WTC11 (cell line): ENCODE results near the gene PROSER2. TPM values are rescaled to one million over a fixed set of nuclear protein-coding genes. Genes with fewer than 3 reads are reported as not detected.

ENCODE experiments used
- ATAC-seq: fragments of 200-7000 bp; cut with Tn5 transposase; 2 replicates; pipeline ENCODE4 v1.10.0; 2021; ENCODE audit warnings: mild to moderate bottlenecking, moderate library complexity
- CTCF ChIA-PET: fragments of 300-600 bp; sonication (Branson Sonifier 250); formaldehyde crosslinking; loops from one replicate; lab custom pipeline; 2021; ENCODE audit warnings: antibody characterized with exemption; lab: Charles Lee
- POLR2A ChIA-PET: fragments of 350-600 bp; sonication (Branson Sonifier 250); formaldehyde crosslinking; loops from one replicate; lab custom pipeline; 2021; ENCODE audit warnings: antibody characterized with exemption; lab: Charles Lee
- DNase-seq: peaks from one replicate; pipeline ENCODE4 v3.0.0; 2021; ENCODE audit warnings: low spot score
- H3K27ac Mint-ChIP-seq: 2 replicates; pipeline ENCODE4 v1.8.0; 2021; ENCODE audit warnings: mixed read lengths
- H3K27me3 Mint-ChIP-seq: 2 replicates; pipeline ENCODE4 v1.8.0; 2021; ENCODE audit warnings: low read depth, mild to moderate bottlenecking, moderate library complexity, mixed read lengths
- H3K36me3 Mint-ChIP-seq: 2 replicates; pipeline ENCODE4 v1.8.0; 2021; ENCODE audit warnings: mixed read lengths
- H3K4me1 Mint-ChIP-seq: 2 replicates; pipeline ENCODE4 v1.8.0; 2022; ENCODE audit warnings: mixed read lengths
- H3K4me3 Mint-ChIP-seq: 2 replicates; pipeline ENCODE4 v1.8.0; 2021; ENCODE audit warnings: mild to moderate bottlenecking, moderate library complexity, mixed read lengths
- H3K9me3 Mint-ChIP-seq: 2 replicates; pipeline ENCODE4 v1.8.0; 2021; ENCODE audit warnings: mixed read lengths
- ELF4 ChIP-seq: sonication (generic); formaldehyde crosslinking; IDR thresholded peaks from 2 replicates; pipeline ENCODE4 v1.8.1; 2022; ENCODE audit warnings: low read depth, mild to moderate bottlenecking, moderate library complexity, missing genetic modification reagents
- ESRRA ChIP-seq: sonication (generic); formaldehyde crosslinking; IDR thresholded peaks from 2 replicates; pipeline ENCODE4 v1.8.1; 2022; ENCODE audit warnings: mild to moderate bottlenecking, missing genetic modification reagents, borderline replicate concordance
- FOXK1 ChIP-seq: sonication (generic); formaldehyde crosslinking; IDR thresholded peaks from 2 replicates; pipeline ENCODE4 v1.8.0; 2022; ENCODE audit warnings: mild to moderate bottlenecking, moderate library complexity, missing genetic modification reagents
- GABPB1 ChIP-seq: sonication (generic); formaldehyde crosslinking; IDR thresholded peaks from 2 replicates; pipeline ENCODE4 v1.8.1; 2023; ENCODE audit warnings: mild to moderate bottlenecking, missing genetic modification reagents
- JAZF1 ChIP-seq: fragments of 250-450 bp; sonication (Bioruptor Pico); IDR thresholded peaks from 2 replicates; pipeline ENCODE4 v1.9.0; 2021; ENCODE audit warnings: moderate library complexity, mild to moderate bottlenecking, inconsistent platforms
- JUN ChIP-seq: sonication (generic); formaldehyde crosslinking; IDR thresholded peaks from 2 replicates; pipeline ENCODE4 v1.8.0; 2023; ENCODE audit warnings: mild to moderate bottlenecking, missing genetic modification reagents
- KAT7 ChIP-seq: sonication (generic); formaldehyde crosslinking; IDR thresholded peaks from 2 replicates; pipeline ENCODE4 v1.8.1; 2023; ENCODE audit warnings: missing genetic modification reagents, mild to moderate bottlenecking, borderline replicate concordance
- NFATC4 ChIP-seq: fragments of 250-450 bp; sonication (Bioruptor Pico); IDR thresholded peaks from 2 replicates; pipeline ENCODE4 v1.9.0; 2021; ENCODE audit warnings: mild to moderate bottlenecking
- NR1H2 ChIP-seq: sonication (generic); formaldehyde crosslinking; IDR thresholded peaks from 2 replicates; pipeline ENCODE4 v1.9.0; 2021; ENCODE audit warnings: mild to moderate bottlenecking, moderate library complexity, missing genetic modification reagents
- SOX15 ChIP-seq: fragments of 250-450 bp; sonication (Bioruptor Pico); IDR thresholded peaks from 2 replicates; pipeline ENCODE4 v1.9.0; 2021; ENCODE audit warnings: mild to moderate bottlenecking
- TEAD1 ChIP-seq: sonication (generic); formaldehyde crosslinking; IDR thresholded peaks from 2 replicates; pipeline ENCODE4 v1.8.0; 2022; ENCODE audit warnings: mild to moderate bottlenecking, missing genetic modification reagents
- ZNF416 ChIP-seq: fragments of 250-450 bp; sonication (Bioruptor Pico); IDR thresholded peaks from 2 replicates; pipeline ENCODE4 v1.9.0; 2021; ENCODE audit warnings: mild to moderate bottlenecking, inconsistent platforms
- ZNF671 ChIP-seq: fragments of 250-450 bp; sonication (Bioruptor Pico); IDR thresholded peaks from 2 replicates; pipeline ENCODE4 v1.8.0; 2021; ENCODE audit warnings: mild to moderate bottlenecking
- total RNA-seq: library from RNA; stranded (reverse); gene quantifications from 3 replicates; pipeline ENCODE4 v1.2.3, GENCODE V29; 2021
- TF ChIP-seq, protein P1 (sequence below): sonication (generic); formaldehyde crosslinking; IDR thresholded peaks from 2 replicates; pipeline ENCODE4 v1.8.1; 2023; ENCODE audit warnings: mild to moderate bottlenecking, missing genetic modification reagents, borderline replicate concordance
- TF ChIP-seq, protein P2 (sequence below): fragments of 250-450 bp; sonication (Bioruptor Pico); IDR thresholded peaks from 2 replicates; pipeline ENCODE4 v1.8.0; 2021; ENCODE audit warnings: mild to moderate bottlenecking
- TF ChIP-seq, protein P3 (sequence below): sonication (generic); formaldehyde crosslinking; IDR thresholded peaks from 2 replicates; pipeline ENCODE4 v1.8.0; 2023; ENCODE audit warnings: mild to moderate bottlenecking, missing genetic modification reagents
- TF ChIP-seq, protein P4 (sequence below): sonication (generic); formaldehyde crosslinking; IDR thresholded peaks from 2 replicates; pipeline ENCODE4 v1.8.0; 2023; ENCODE audit warnings: missing genetic modification reagents, mild to moderate bottlenecking, borderline replicate concordance
- TF ChIP-seq, protein P5 (sequence below): sonication (generic); formaldehyde crosslinking; IDR thresholded peaks from 2 replicates; pipeline ENCODE4 v1.8.1; 2023; ENCODE audit warnings: mild to moderate bottlenecking, missing genetic modification reagents
- TF ChIP-seq, protein P6 (sequence below): sonication (generic); formaldehyde crosslinking; IDR thresholded peaks from 2 replicates; pipeline ENCODE4 v1.8.1; 2022; ENCODE audit warnings: missing genetic modification reagents, borderline replicate concordance

Gene PROSER2
- total RNA-seq, 1 experiment from 2014 or later: 8.5 TPM

DNA sequence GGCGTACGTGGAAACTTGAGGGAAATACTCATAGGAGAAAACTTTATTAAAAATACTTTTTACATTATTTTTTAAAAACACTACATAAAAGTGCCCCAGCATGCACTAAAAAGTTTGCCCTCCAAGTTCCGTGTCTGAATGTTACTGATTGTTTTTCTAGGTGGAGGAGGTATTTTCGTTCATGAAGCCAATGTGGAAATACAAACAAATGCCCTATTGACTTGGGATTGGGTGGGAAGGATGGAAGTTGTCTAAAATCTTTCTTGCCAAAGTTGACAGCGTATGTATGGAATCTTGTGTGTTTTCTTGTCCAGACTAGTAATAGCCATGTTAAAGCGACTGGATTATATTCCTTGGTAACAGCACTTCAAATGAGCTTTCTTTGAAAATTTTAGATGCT lies 1.2 kb downstream of the PROSER2 start:
- TF ChIP-seq ELF4 (CRISPR knock-in tag) (no peak), TEAD1 (CRISPR knock-in tag) (no peak), ESRRA (CRISPR knock-in tag) (no peak), NFATC4 (CRISPR knock-in tag) (no peak), JUN (CRISPR knock-in tag) (no peak), SOX15 (CRISPR knock-in tag) (no peak), FOXK1 (CRISPR knock-in tag) (no peak), JAZF1 (CRISPR knock-in tag) (no peak), NR1H2 (no peak), GABPB1 (CRISPR knock-in tag) (no peak), ZNF671 (no peak), ZNF416 (no peak), KAT7 (CRISPR knock-in tag) (no peak)
- TF ChIP-seq, protein P1, sequence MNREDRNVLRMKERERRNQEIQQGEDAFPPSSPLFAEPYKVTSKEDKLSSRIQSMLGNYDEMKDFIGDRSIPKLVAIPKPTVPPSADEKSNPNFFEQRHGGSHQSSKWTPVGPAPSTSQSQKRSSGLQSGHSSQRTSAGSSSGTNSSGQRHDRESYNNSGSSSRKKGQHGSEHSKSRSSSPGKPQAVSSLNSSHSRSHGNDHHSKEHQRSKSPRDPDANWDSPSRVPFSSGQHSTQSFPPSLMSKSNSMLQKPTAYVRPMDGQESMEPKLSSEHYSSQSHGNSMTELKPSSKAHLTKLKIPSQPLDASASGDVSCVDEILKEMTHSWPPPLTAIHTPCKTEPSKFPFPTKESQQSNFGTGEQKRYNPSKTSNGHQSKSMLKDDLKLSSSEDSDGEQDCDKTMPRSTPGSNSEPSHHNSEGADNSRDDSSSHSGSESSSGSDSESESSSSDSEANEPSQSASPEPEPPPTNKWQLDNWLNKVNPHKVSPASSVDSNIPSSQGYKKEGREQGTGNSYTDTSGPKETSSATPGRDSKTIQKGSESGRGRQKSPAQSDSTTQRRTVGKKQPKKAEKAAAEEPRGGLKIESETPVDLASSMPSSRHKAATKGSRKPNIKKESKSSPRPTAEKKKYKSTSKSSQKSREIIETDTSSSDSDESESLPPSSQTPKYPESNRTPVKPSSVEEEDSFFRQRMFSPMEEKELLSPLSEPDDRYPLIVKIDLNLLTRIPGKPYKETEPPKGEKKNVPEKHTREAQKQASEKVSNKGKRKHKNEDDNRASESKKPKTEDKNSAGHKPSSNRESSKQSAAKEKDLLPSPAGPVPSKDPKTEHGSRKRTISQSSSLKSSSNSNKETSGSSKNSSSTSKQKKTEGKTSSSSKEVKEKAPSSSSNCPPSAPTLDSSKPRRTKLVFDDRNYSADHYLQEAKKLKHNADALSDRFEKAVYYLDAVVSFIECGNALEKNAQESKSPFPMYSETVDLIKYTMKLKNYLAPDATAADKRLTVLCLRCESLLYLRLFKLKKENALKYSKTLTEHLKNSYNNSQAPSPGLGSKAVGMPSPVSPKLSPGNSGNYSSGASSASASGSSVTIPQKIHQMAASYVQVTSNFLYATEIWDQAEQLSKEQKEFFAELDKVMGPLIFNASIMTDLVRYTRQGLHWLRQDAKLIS (CRISPR knock-in tag): no peak
- TF ChIP-seq, protein P2, sequence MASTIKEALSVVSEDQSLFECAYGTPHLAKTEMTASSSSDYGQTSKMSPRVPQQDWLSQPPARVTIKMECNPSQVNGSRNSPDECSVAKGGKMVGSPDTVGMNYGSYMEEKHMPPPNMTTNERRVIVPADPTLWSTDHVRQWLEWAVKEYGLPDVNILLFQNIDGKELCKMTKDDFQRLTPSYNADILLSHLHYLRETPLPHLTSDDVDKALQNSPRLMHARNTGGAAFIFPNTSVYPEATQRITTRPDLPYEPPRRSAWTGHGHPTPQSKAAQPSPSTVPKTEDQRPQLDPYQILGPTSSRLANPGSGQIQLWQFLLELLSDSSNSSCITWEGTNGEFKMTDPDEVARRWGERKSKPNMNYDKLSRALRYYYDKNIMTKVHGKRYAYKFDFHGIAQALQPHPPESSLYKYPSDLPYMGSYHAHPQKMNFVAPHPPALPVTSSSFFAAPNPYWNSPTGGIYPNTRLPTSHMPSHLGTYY (CRISPR knock-in tag): no peak
- TF ChIP-seq, protein P3, sequence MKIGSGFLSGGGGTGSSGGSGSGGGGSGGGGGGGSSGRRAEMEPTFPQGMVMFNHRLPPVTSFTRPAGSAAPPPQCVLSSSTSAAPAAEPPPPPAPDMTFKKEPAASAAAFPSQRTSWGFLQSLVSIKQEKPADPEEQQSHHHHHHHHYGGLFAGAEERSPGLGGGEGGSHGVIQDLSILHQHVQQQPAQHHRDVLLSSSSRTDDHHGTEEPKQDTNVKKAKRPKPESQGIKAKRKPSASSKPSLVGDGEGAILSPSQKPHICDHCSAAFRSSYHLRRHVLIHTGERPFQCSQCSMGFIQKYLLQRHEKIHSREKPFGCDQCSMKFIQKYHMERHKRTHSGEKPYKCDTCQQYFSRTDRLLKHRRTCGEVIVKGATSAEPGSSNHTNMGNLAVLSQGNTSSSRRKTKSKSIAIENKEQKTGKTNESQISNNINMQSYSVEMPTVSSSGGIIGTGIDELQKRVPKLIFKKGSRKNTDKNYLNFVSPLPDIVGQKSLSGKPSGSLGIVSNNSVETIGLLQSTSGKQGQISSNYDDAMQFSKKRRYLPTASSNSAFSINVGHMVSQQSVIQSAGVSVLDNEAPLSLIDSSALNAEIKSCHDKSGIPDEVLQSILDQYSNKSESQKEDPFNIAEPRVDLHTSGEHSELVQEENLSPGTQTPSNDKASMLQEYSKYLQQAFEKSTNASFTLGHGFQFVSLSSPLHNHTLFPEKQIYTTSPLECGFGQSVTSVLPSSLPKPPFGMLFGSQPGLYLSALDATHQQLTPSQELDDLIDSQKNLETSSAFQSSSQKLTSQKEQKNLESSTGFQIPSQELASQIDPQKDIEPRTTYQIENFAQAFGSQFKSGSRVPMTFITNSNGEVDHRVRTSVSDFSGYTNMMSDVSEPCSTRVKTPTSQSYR (CRISPR knock-in tag): no peak
- TF ChIP-seq, protein P4, sequence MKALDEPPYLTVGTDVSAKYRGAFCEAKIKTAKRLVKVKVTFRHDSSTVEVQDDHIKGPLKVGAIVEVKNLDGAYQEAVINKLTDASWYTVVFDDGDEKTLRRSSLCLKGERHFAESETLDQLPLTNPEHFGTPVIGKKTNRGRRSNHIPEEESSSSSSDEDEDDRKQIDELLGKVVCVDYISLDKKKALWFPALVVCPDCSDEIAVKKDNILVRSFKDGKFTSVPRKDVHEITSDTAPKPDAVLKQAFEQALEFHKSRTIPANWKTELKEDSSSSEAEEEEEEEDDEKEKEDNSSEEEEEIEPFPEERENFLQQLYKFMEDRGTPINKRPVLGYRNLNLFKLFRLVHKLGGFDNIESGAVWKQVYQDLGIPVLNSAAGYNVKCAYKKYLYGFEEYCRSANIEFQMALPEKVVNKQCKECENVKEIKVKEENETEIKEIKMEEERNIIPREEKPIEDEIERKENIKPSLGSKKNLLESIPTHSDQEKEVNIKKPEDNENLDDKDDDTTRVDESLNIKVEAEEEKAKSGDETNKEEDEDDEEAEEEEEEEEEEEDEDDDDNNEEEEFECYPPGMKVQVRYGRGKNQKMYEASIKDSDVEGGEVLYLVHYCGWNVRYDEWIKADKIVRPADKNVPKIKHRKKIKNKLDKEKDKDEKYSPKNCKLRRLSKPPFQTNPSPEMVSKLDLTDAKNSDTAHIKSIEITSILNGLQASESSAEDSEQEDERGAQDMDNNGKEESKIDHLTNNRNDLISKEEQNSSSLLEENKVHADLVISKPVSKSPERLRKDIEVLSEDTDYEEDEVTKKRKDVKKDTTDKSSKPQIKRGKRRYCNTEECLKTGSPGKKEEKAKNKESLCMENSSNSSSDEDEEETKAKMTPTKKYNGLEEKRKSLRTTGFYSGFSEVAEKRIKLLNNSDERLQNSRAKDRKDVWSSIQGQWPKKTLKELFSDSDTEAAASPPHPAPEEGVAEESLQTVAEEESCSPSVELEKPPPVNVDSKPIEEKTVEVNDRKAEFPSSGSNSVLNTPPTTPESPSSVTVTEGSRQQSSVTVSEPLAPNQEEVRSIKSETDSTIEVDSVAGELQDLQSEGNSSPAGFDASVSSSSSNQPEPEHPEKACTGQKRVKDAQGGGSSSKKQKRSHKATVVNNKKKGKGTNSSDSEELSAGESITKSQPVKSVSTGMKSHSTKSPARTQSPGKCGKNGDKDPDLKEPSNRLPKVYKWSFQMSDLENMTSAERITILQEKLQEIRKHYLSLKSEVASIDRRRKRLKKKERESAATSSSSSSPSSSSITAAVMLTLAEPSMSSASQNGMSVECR (CRISPR knock-in tag): no peak
- TF ChIP-seq, protein P5, sequence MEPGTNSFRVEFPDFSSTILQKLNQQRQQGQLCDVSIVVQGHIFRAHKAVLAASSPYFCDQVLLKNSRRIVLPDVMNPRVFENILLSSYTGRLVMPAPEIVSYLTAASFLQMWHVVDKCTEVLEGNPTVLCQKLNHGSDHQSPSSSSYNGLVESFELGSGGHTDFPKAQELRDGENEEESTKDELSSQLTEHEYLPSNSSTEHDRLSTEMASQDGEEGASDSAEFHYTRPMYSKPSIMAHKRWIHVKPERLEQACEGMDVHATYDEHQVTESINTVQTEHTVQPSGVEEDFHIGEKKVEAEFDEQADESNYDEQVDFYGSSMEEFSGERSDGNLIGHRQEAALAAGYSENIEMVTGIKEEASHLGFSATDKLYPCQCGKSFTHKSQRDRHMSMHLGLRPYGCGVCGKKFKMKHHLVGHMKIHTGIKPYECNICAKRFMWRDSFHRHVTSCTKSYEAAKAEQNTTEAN (CRISPR knock-in tag): no peak
- TF ChIP-seq, protein P6, sequence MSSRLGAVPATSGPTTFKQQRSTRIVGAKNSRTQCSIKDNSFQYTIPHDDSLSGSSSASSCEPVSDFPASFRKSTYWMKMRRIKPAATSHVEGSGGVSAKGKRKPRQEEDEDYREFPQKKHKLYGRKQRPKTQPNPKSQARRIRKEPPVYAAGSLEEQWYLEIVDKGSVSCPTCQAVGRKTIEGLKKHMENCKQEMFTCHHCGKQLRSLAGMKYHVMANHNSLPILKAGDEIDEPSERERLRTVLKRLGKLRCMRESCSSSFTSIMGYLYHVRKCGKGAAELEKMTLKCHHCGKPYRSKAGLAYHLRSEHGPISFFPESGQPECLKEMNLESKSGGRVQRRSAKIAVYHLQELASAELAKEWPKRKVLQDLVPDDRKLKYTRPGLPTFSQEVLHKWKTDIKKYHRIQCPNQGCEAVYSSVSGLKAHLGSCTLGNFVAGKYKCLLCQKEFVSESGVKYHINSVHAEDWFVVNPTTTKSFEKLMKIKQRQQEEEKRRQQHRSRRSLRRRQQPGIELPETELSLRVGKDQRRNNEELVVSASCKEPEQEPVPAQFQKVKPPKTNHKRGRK: no peak
- TF ChIP-seq, all 79 proteins: peak for 0
- POLR2A ChIA-PET: no interaction called here
- no peak for ATAC-seq
- CTCF ChIA-PET: interaction anchor here (0.8 kb wide), 1 partner anchor 29 kb away, joined by 3 read pairs; no protein-coding TSS in a partner anchor
- no peak overlapping the region for H3K27ac Mint-ChIP-seq
- H3K36me3 Mint-ChIP-seq: no peaks in the 10 kb centered on the region
- H3K4me1 Mint-ChIP-seq: peaks cover 19% of the 10 kb centered on the region
- peaks cover 16% of the 10 kb centered on the region for H3K27me3 Mint-ChIP-seq
- no peak for DNase-seq
- peak overlapping the region; percentile 85 for H3K4me3 Mint-ChIP-seq
- no peaks in the 10 kb centered on the region for H3K9me3 Mint-ChIP-seq
